Measurements from ENCODE around the gene DNTTIP2. TPM values are rescaled to one million over a fixed set of nuclear protein-coding genes. Genes with fewer than 3 reads are reported as not detected.

The DNTTIP2 gene
- total RNA-seq, 2 donors from 2014 or later, result 56.2 to 74.7 TPM

GRCh38 chr1:93888900-93889299 is 9.9 kb upstream of the DNTTIP2 start:
- no peak overlapping the region for H3K4me3 ChIP-seq (ENCODE audit: low read length)
- no peaks in the 10 kb centered on the region for H3K9me3 Mint-ChIP-seq
- peaks cover 11% of the 10 kb centered on the region for H3K36me3 Mint-ChIP-seq (ENCODE audit: low read depth)
- H3K27me3 ChIP-seq (ENCODE audit: control insufficient read depth, insufficient read depth, low read length, poor library complexity, severe bottlenecking), result no peaks in the 10 kb centered on the region
- DNase-seq, result peak; percentile 48
- no peak overlapping the region for H3K4me3 Mint-ChIP-seq
- H3K9me3 ChIP-seq (ENCODE audit: control insufficient read depth, low read length), result no peaks in the 10 kb centered on the region
- no peaks in the 10 kb centered on the region for H3K4me1 ChIP-seq (ENCODE audit: control insufficient read depth, insufficient read depth, low read length)
- H3K27ac ChIP-seq (ENCODE audit: low read depth, low read length), result peak overlapping the region; percentile 25
- H3K9ac ChIP-seq (ENCODE audit: extremely low read depth, low read length, poor library complexity, severe bottlenecking), result no peak overlapping the region
- H3K36me3 ChIP-seq (ENCODE audit: control insufficient read depth, insufficient read depth, low read length), result peaks cover 27% of the 10 kb centered on the region
- H3K27ac Mint-ChIP-seq, result peak overlapping the region; percentile 78
- TF ChIP-seq, protein P1, sequence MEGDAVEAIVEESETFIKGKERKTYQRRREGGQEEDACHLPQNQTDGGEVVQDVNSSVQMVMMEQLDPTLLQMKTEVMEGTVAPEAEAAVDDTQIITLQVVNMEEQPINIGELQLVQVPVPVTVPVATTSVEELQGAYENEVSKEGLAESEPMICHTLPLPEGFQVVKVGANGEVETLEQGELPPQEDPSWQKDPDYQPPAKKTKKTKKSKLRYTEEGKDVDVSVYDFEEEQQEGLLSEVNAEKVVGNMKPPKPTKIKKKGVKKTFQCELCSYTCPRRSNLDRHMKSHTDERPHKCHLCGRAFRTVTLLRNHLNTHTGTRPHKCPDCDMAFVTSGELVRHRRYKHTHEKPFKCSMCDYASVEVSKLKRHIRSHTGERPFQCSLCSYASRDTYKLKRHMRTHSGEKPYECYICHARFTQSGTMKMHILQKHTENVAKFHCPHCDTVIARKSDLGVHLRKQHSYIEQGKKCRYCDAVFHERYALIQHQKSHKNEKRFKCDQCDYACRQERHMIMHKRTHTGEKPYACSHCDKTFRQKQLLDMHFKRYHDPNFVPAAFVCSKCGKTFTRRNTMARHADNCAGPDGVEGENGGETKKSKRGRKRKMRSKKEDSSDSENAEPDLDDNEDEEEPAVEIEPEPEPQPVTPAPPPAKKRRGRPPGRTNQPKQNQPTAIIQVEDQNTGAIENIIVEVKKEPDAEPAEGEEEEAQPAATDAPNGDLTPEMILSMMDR (conservative IDR thresholded peaks at IDR 0.05), result no peak
- WGBS, 2 experiments (ENCODE audit: insufficient coverage in 1 of 2, insufficient read length in 1 of 2), result 51 to 80% methylated on average over 4 to 5 of the region's 6 CpGs
- no peaks in the 10 kb centered on the region for H3K27me3 Mint-ChIP-seq (ENCODE audit: insufficient read depth)
- H3K4me1 Mint-ChIP-seq, result peaks cover 3% of the 10 kb centered on the region

- Mint-ChIP-seq H3K36me3 (ENCODE audit: low read depth) (peaks cover 9% of the 10 kb centered on the region), H3K9me3 (no peaks in the 10 kb centered on the region), H3K4me1 (peaks cover 4% of the 10 kb centered on the region), H3K4me3 (no peak overlapping the region), H3K27me3 (ENCODE audit: insufficient read depth) (no peaks in the 10 kb centered on the region), H3K27ac (no peak overlapping the region)
- H3K9ac ChIP-seq (ENCODE audit: extremely low read depth, low read length, poor library complexity, severe bottlenecking), result no peak overlapping the region
- H3K4me3 ChIP-seq (ENCODE audit: low read length), result no peak overlapping the region
- TF ChIP-seq, protein P1 (conservative IDR thresholded peaks at IDR 0.05), result no peak
- no peaks in the 10 kb centered on the region for H3K9me3 ChIP-seq (ENCODE audit: control insufficient read depth, low read length)
- no peaks in the 10 kb centered on the region for H3K27me3 ChIP-seq (ENCODE audit: control insufficient read depth, insufficient read depth, low read length, poor library complexity, severe bottlenecking)
- H3K36me3 ChIP-seq (ENCODE audit: control insufficient read depth, insufficient read depth, low read length), result peaks cover 5% of the 10 kb centered on the region
- H3K27ac ChIP-seq (ENCODE audit: low read depth, low read length), result no peak overlapping the region
- DNase-seq, result no peak
- 81 to 90% methylated on average over 2 to 4 of the region's 4 CpGs for WGBS, 2 experiments (ENCODE audit: insufficient coverage in 1 of 2, insufficient read length in 1 of 2)
- no peaks in the 10 kb centered on the region for H3K4me1 ChIP-seq (ENCODE audit: control insufficient read depth, insufficient read depth, low read length)
These were observed 3.3 kb upstream of the DNTTIP2 start for GRCh38 chr1:93882269-93882668.

DNA sequence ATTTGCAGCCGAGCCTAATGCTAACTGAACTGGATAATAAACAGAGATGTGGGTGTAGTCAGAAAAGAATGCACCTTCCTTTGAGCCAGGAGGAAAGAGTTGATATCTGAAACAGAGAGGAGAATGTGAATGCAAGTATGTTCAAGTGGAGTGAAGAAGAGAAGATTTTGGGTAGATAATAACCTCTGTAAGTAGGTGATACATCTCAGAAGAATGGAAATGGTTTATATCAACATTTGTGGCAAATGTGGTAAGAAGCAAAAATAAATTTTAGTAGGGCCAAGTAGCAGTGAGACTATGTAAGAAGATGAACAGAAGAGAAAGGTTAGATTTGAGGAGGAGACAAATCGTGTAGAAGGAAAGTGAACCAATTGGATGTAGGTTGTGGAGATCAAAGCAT is 1.7 kb upstream of the DNTTIP2 start:
- no peak for DNase-seq
- Histone ChIP-seq H3K4me1 (ENCODE audit: control insufficient read depth, insufficient read depth, low read length) (no peaks in the 10 kb centered on the region), H3K27me3 (ENCODE audit: control insufficient read depth, insufficient read depth, low read length, poor library complexity, severe bottlenecking) (no peaks in the 10 kb centered on the region), H3K9me3 (ENCODE audit: control insufficient read depth, low read length) (no peaks in the 10 kb centered on the region), H3K9ac (ENCODE audit: extremely low read depth, low read length, poor library complexity, severe bottlenecking) (no peak overlapping the region), H3K4me3 (ENCODE audit: low read length) (no peak overlapping the region), H3K36me3 (ENCODE audit: control insufficient read depth, insufficient read depth, low read length) (peaks cover 20% of the 10 kb centered on the region), H3K27ac (ENCODE audit: low read depth, low read length) (no peak overlapping the region)
- H3K36me3 Mint-ChIP-seq (ENCODE audit: low read depth), result peaks cover 20% of the 10 kb centered on the region
- TF ChIP-seq, protein P1 (conservative IDR thresholded peaks at IDR 0.05), result no peak
- peaks cover 9% of the 10 kb centered on the region for H3K4me1 Mint-ChIP-seq
- H3K4me3 Mint-ChIP-seq, result no peak overlapping the region
- WGBS, 2 experiments (ENCODE audit: insufficient coverage in 1 of 2, insufficient read length in 1 of 2), result 90 to 91% methylated on average over 1 to 2 of the region's 2 CpGs
- H3K27me3 Mint-ChIP-seq (ENCODE audit: insufficient read depth), result no peaks in the 10 kb centered on the region
- no peak overlapping the region for H3K27ac Mint-ChIP-seq
- H3K9me3 Mint-ChIP-seq, result no peaks in the 10 kb centered on the region
